HCT116 (cell line): ENCODE results near the gene FLCN. TPM values are rescaled to one million over a fixed set of nuclear protein-coding genes. Genes with fewer than 3 reads are reported as not detected.

ENCODE experiments used
- ATAC-seq: fragments of 200-7000 bp; cut with Tn5 transposase; 2 replicates; pipeline ENCODE4 v1.9.1; 2020; ENCODE audit warnings: mild to moderate bottlenecking, moderate library complexity
- BruUV-seq: library from RNA; stranded (reverse); fragments of 400-500 nt; replicated peaks from 2 replicates; lab custom pipeline; 2021; lab: Mats Ljungman, UMichigan
- CTCF ChIA-PET: fragments of 300-600 bp; sonication (Branson Sonifier 250); formaldehyde crosslinking; loops from one replicate; lab custom pipeline; 2021; ENCODE audit warnings: antibody characterized with exemption; lab: Charles Lee
- POLR2A ChIA-PET: fragments of 300-600, 350-600 bp; sonication (Branson Sonifier 250); formaldehyde crosslinking; loops from one replicate; lab custom pipeline; 2021; ENCODE audit warnings: antibody characterized with exemption; lab: Charles Lee
- RAD21 ChIA-PET, 2 experiments: fragments of 300-600 bp; sonication (Branson Sonifier 250); formaldehyde crosslinking; loops; one replicate each; lab custom pipeline; 2023; ENCODE audit warnings: low total read pairs in 2 of 2; ENCODE audit not compliant: uncharacterized antibody in 2 of 2, unreplicated experiment in 2 of 2, low non-redundant PET in 1 of 2; lab: Charles Lee
- DNase-seq: peaks from one replicate; pipeline ENCODE4 v3.0.0-alpha.2; 2010; ENCODE audit warnings: low read depth, low spot score
- H2AFZ ChIP-seq: fragments of 200-600 bp; shearing (Covaris generic), sonication (generic); 2 replicates; pipeline ENCODE4 v1.6.1; 2017; ENCODE audit warnings: low read depth, mixed run types, mixed read lengths, antibody characterized with exemption, low read length; ENCODE audit not compliant: poor library complexity, severe bottlenecking
- H3K27ac ChIP-seq: 2 replicates; pipeline ENCODE4 v1.5.1; 2012; ENCODE audit warnings: low read depth, low read length
- H3K27me3 ChIP-seq: fragments of 200-600 bp; sonication (generic); 2 replicates; pipeline ENCODE4 v1.6.1; 2016; ENCODE audit warnings: mixed run types, low read length, mixed read lengths; ENCODE audit not compliant: insufficient read depth
- H3K36me3 ChIP-seq, 2 experiments: fragments of 200-500 bp in 1 of 2; fragments of 200-600 bp in 1 of 2; sonication (Bioruptor generic) in 1 of 2; sonication (generic) in 1 of 2; 2 replicates each; pipeline versions ENCODE4 v1.5.1 to v1.6.1; 2014 to 2016; ENCODE audit warnings: low read length in 2 of 2, inconsistent platforms in 1 of 2, mixed read lengths in 1 of 2, mixed run types in 1 of 2; ENCODE audit not compliant: insufficient read depth in 2 of 2, control insufficient read depth in 1 of 2
- H3K4me1 ChIP-seq, 2 experiments: fragments of 200-600 bp in 1 of 2; sonication (generic) in 1 of 2; 2 replicates each; pipeline versions ENCODE4 v1.5.1 to v1.6.1; 2012 to 2017; ENCODE audit warnings: low read length in 2 of 2, inconsistent platforms in 1 of 2, mild to moderate bottlenecking in 1 of 2, mixed read lengths in 1 of 2, mixed run types in 1 of 2, moderate library complexity in 1 of 2; ENCODE audit not compliant: insufficient read depth in 2 of 2, control insufficient read depth in 1 of 2
- H3K4me2 ChIP-seq: fragments of 200-600 bp; sonication (generic); 2 replicates; pipeline ENCODE4 v1.6.1; 2017; ENCODE audit warnings: mixed run types, low read length, mixed read lengths
- H3K4me3 ChIP-seq, 2 experiments: fragments of 200-600 bp in 1 of 2; sonication (generic) in 1 of 2; replicated peaks in 1 of 2; 2 replicates each; pipeline ENCODE4 v1.5.1; 2011 to 2016; ENCODE audit warnings: low read length in 2 of 2, control low read depth in 1 of 2, low read depth in 1 of 2, mild to moderate bottlenecking in 1 of 2, mixed read lengths in 1 of 2, mixed run types in 1 of 2
- H3K79me2 ChIP-seq: fragments of 200-600 bp; sonication (generic); 2 replicates; pipeline ENCODE4 v1.6.1; 2017; ENCODE audit warnings: mild to moderate bottlenecking, mixed run types, low read length, moderate library complexity, mixed read lengths; ENCODE audit not compliant: insufficient read depth
- H3K9ac ChIP-seq: fragments of 200-600 bp; sonication (generic); 2 replicates; pipeline ENCODE4 v1.6.1; 2016; ENCODE audit warnings: low read length, mixed read lengths
- H3K9me2 ChIP-seq: fragments of 200-600 bp; sonication (generic), shearing (Covaris generic); 2 replicates; pipeline ENCODE4 v1.6.1; 2017; ENCODE audit warnings: mixed run types, mild to moderate bottlenecking, moderate library complexity; ENCODE audit not compliant: insufficient read depth
- H3K9me3 ChIP-seq, 2 experiments: fragments of 200-500 bp in 1 of 2; fragments of 200-600 bp in 1 of 2; sonication (Bioruptor generic) in 1 of 2; sonication (generic) in 1 of 2; 2 replicates each; pipeline ENCODE4 v1.6.1; 2014 to 2017; ENCODE audit warnings: low read length in 2 of 2, mixed read lengths in 2 of 2, inconsistent platforms in 1 of 2, low read depth in 1 of 2, mild to moderate bottlenecking in 1 of 2, mixed run types in 1 of 2, moderate library complexity in 1 of 2; ENCODE audit not compliant: control insufficient read depth in 1 of 2, insufficient read depth in 1 of 2
- H4K20me1 ChIP-seq: fragments of 200-600 bp; sonication (generic), shearing (Covaris generic); 2 replicates; pipeline ENCODE4 v1.6.1; 2017; ENCODE audit warnings: mixed run types, mild to moderate bottlenecking, moderate library complexity; ENCODE audit not compliant: insufficient read depth
- CBX3 ChIP-seq: IDR thresholded peaks from 2 replicates; pipeline ENCODE4 v1.6.1; 2012; ENCODE audit warnings: low read depth
- CEBPB ChIP-seq: IDR thresholded peaks from 2 replicates; pipeline ENCODE4 v1.6.1; 2012; ENCODE audit warnings: low read depth
- ELF1 ChIP-seq: IDR thresholded peaks from 2 replicates; pipeline ENCODE4 v1.6.1; 2012; ENCODE audit warnings: low read depth, borderline replicate concordance
- FOSL1 ChIP-seq: IDR thresholded peaks from 2 replicates; pipeline ENCODE4 v1.6.1; 2012; ENCODE audit warnings: low read depth
- POLR2A ChIP-seq: IDR thresholded peaks from 2 replicates; pipeline ENCODE4 v1.7.0; 2011; ENCODE audit warnings: borderline replicate concordance; ENCODE audit not compliant: insufficient read depth, insufficient read length; ENCODE audit errors: extremely low read depth
- POLR2AphosphoS5 ChIP-seq: IDR thresholded peaks from 2 replicates; pipeline ENCODE4 v1.6.1; 2011; ENCODE audit warnings: mild to moderate bottlenecking, low read depth, low read length, moderate library complexity
- RAD21 ChIP-seq: IDR thresholded peaks from 2 replicates; pipeline ENCODE4 v1.6.1; 2012; ENCODE audit warnings: low read depth, mild to moderate bottlenecking
- SIN3A ChIP-seq: IDR thresholded peaks from 2 replicates; pipeline ENCODE4 v1.6.1; 2012; ENCODE audit warnings: low read depth
- SP1 ChIP-seq: IDR thresholded peaks from 2 replicates; pipeline ENCODE4 v1.6.1; 2012; ENCODE audit warnings: low read depth
- SRF ChIP-seq: IDR thresholded peaks from 2 replicates; pipeline ENCODE4 v1.6.1; 2012; ENCODE audit warnings: low read depth
- TCF7L2 ChIP-seq: IDR thresholded peaks from 2 replicates; pipeline ENCODE4 v1.7.0; 2011; ENCODE audit warnings: borderline replicate concordance, inconsistent platforms; ENCODE audit not compliant: insufficient read depth, insufficient read length; ENCODE audit errors: extremely low read depth
- YY1 ChIP-seq: IDR thresholded peaks from 2 replicates; pipeline ENCODE4 v1.6.1; 2011; ENCODE audit warnings: low read length, low read depth, moderate library complexity, mild to moderate bottlenecking; ENCODE audit not compliant: insufficient replicate concordance; ENCODE audit errors: extremely low read depth
- ZFX ChIP-seq: fragments of 450-650 bp; IDR thresholded peaks from 2 replicates; pipeline ENCODE4 v1.6.1; 2017
- ZNF274 ChIP-seq: fragments of 200-500 bp; sonication (Bioruptor generic); IDR thresholded peaks from 2 replicates; pipeline ENCODE4 v1.6.1; 2014; ENCODE audit warnings: mild to moderate bottlenecking, low read depth, low read length, inconsistent platforms
- intact Hi-C: fragments of 100-400 bp; cut with micrococcal nuclease; formaldehyde crosslinking; loops from 2 replicates; pipeline ENCODE4 v1.10.0; 2022
- total RNA-seq: library from RNA; stranded (reverse); gene quantifications from one replicate; pipeline ENCODE4 v1.2.1, GENCODE V29; 2021; ENCODE audit not compliant: unreplicated experiment
- TF ChIP-seq, protein P1 (sequence below), 3 experiments: fragments of 200-600 bp in 1 of 3; sonication (generic) in 1 of 3; IDR thresholded peaks in 2 of 3; conservative IDR thresholded peaks in 1 of 3; 2 replicates each; pipeline ENCODE4 v1.5.1; 2012 to 2017; ENCODE audit warnings: low read depth in 2 of 3, low read length in 2 of 3, antibody characterized with exemption in 1 of 3, borderline replicate concordance in 1 of 3, control low read depth in 1 of 3, mild to moderate bottlenecking in 1 of 3, mixed read lengths in 1 of 3, mixed run types in 1 of 3, moderate library complexity in 1 of 3; ENCODE audit not compliant: insufficient read depth in 1 of 3
- TF ChIP-seq, protein P2 (sequence below): IDR thresholded peaks from 2 replicates; pipeline ENCODE4 v1.6.1; 2011; ENCODE audit warnings: mild to moderate bottlenecking, low read length, moderate library complexity; ENCODE audit not compliant: insufficient replicate concordance; ENCODE audit errors: extremely low read depth
- TF ChIP-seq, protein P3 (sequence below): IDR thresholded peaks from 2 replicates; pipeline ENCODE4 v1.6.1; 2012; ENCODE audit warnings: low read depth
- TF ChIP-seq, protein P4 (sequence below): IDR thresholded peaks from 2 replicates; pipeline ENCODE4 v1.6.1; 2012
- TF ChIP-seq, protein P5 (sequence below): IDR thresholded peaks from 2 replicates; pipeline ENCODE4 v1.6.1; 2012

The FLCN gene
- total RNA-seq, 1 experiment from 2014 or later = 23.7 TPM

DNA sequence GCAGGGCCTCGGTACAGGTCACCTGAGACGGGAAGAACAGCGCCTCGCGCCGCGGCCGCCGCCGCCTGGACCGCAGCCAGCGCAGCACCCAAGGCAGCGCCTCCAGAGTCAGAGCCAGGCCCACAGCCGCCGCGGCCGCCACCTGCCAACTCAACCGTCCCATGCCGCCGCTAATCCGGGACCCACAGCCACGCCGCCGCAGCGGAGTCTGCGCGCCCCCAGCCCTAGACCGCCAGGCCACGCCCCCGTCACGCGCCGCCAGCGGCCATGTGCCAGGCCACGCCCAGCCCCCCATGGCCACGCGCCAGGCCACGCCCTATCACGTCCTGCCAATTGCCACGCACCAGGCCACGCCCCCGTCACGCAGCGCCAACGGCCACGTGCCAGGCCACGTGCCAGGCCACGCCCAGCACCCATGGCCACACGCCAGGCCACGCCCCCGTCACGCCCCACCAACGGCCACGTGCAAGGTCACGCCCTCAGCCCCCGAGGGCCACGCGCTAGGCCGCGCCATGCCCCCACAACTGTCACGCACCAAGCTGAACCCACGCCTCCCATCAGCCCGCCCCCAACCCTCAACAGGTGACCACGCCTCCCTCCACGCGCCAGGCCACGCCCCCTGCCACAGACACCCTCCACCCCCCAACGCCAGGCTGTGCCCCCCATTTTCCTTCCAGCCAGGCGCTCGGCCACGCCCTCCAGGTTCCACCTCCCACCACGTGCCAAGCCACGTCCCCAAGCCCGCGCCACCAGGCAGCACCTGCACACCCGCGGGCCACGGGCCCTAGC lies 30.6 kb downstream of the FLCN start, which contains the start of gene PLD6:
TSS of gene PLD6 (minus strand) at position 210 of the 789 bp plus-strand sequence. CDS start at position 163, 47 bp downstream.
- peaks cover 7 to 31% of the 10 kb centered on the region in 2 experiments for H3K4me1 ChIP-seq
- H3K27me3 ChIP-seq = no peaks in the 10 kb centered on the region
- peak within 1 kb of the TSS; percentile 100 for H3K4me2 ChIP-seq
- DNase-seq (peak; percentile 69), ATAC-seq (peak; percentile 75)
- peaks cover 30% of the 10 kb centered on the region for H3K79me2 ChIP-seq
- H3K9ac ChIP-seq = peak within 1 kb of the TSS; percentile 99
- BruUV-seq = no TSS peak
- intact Hi-C loops = loop anchor here (2.0 kb wide), 1 partner anchor 74 kb away; the partner anchor contains the start of gene COPS3
- CTCF ChIA-PET = no interaction called here
- peak within 1 kb of the TSS; percentile 89 for H3K27ac ChIP-seq
- H3K4me3 ChIP-seq = peak within 1 kb of the TSS; percentile 82 to 95
- RAD21 ChIA-PET = no interaction called here
- peak within 1 kb of the TSS; percentile 13 for H2AFZ ChIP-seq
- POLR2A ChIA-PET = no interaction called here
- peaks cover 6 to 22% of the 10 kb centered on the region in 2 experiments for H3K36me3 ChIP-seq
- H4K20me1 ChIP-seq = no peaks in the 10 kb centered on the region
- no peaks in the 10 kb centered on the region for H3K9me2 ChIP-seq
- H3K9me3 ChIP-seq = no peaks in the 10 kb centered on the region
- no peak for TF ChIP-seq ELF1
- no peak for TF ChIP-seq FOSL1
- TF ChIP-seq YY1 = no peak
- TF ChIP-seq ZFX = peak; percentile 80; the same call in 1 of the 2 replicates
- peak; percentile 30 for TF ChIP-seq POLR2A
- TF ChIP-seq, protein P1, sequence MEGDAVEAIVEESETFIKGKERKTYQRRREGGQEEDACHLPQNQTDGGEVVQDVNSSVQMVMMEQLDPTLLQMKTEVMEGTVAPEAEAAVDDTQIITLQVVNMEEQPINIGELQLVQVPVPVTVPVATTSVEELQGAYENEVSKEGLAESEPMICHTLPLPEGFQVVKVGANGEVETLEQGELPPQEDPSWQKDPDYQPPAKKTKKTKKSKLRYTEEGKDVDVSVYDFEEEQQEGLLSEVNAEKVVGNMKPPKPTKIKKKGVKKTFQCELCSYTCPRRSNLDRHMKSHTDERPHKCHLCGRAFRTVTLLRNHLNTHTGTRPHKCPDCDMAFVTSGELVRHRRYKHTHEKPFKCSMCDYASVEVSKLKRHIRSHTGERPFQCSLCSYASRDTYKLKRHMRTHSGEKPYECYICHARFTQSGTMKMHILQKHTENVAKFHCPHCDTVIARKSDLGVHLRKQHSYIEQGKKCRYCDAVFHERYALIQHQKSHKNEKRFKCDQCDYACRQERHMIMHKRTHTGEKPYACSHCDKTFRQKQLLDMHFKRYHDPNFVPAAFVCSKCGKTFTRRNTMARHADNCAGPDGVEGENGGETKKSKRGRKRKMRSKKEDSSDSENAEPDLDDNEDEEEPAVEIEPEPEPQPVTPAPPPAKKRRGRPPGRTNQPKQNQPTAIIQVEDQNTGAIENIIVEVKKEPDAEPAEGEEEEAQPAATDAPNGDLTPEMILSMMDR (IDR thresholded peaks at IDR 0.05 in 2 of 3, conservative IDR thresholded peaks at IDR 0.05 in 1 of 3; ENCODE audit: borderline replicate concordance in 1 of 3, insufficient read depth in 1 of 3, low read depth in 2 of 3, low read length in 2 of 3) = no peak
- peak; percentile 51; the same call in 1 of the 2 replicates for TF ChIP-seq SIN3A
- TF ChIP-seq CEBPB = no peak
- TF ChIP-seq ZNF274 = no peak
- TF ChIP-seq CBX3 = peak; percentile 92
- TF ChIP-seq, protein P2, sequence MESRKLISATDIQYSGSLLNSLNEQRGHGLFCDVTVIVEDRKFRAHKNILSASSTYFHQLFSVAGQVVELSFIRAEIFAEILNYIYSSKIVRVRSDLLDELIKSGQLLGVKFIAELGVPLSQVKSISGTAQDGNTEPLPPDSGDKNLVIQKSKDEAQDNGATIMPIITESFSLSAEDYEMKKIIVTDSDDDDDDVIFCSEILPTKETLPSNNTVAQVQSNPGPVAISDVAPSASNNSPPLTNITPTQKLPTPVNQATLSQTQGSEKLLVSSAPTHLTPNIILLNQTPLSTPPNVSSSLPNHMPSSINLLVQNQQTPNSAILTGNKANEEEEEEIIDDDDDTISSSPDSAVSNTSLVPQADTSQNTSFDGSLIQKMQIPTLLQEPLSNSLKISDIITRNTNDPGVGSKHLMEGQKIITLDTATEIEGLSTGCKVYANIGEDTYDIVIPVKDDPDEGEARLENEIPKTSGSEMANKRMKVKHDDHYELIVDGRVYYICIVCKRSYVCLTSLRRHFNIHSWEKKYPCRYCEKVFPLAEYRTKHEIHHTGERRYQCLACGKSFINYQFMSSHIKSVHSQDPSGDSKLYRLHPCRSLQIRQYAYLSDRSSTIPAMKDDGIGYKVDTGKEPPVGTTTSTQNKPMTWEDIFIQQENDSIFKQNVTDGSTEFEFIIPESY = no peak
- peak; percentile 98 for TF ChIP-seq SP1
- TF ChIP-seq, protein P3, sequence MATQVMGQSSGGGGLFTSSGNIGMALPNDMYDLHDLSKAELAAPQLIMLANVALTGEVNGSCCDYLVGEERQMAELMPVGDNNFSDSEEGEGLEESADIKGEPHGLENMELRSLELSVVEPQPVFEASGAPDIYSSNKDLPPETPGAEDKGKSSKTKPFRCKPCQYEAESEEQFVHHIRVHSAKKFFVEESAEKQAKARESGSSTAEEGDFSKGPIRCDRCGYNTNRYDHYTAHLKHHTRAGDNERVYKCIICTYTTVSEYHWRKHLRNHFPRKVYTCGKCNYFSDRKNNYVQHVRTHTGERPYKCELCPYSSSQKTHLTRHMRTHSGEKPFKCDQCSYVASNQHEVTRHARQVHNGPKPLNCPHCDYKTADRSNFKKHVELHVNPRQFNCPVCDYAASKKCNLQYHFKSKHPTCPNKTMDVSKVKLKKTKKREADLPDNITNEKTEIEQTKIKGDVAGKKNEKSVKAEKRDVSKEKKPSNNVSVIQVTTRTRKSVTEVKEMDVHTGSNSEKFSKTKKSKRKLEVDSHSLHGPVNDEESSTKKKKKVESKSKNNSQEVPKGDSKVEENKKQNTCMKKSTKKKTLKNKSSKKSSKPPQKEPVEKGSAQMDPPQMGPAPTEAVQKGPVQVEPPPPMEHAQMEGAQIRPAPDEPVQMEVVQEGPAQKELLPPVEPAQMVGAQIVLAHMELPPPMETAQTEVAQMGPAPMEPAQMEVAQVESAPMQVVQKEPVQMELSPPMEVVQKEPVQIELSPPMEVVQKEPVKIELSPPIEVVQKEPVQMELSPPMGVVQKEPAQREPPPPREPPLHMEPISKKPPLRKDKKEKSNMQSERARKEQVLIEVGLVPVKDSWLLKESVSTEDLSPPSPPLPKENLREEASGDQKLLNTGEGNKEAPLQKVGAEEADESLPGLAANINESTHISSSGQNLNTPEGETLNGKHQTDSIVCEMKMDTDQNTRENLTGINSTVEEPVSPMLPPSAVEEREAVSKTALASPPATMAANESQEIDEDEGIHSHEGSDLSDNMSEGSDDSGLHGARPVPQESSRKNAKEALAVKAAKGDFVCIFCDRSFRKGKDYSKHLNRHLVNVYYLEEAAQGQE = no peak
- TF ChIP-seq, protein P4, sequence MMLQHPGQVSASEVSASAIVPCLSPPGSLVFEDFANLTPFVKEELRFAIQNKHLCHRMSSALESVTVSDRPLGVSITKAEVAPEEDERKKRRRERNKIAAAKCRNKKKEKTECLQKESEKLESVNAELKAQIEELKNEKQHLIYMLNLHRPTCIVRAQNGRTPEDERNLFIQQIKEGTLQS = no peak
- TF ChIP-seq TCF7L2 = peak; percentile 59
- no peak for TF ChIP-seq SRF
- TF ChIP-seq, protein P5, sequence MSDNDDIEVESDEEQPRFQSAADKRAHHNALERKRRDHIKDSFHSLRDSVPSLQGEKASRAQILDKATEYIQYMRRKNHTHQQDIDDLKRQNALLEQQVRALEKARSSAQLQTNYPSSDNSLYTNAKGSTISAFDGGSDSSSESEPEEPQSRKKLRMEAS = peak; percentile 100
- TF ChIP-seq RAD21 = no peak
- TF ChIP-seq POLR2AphosphoS5 = peak; percentile 61
